H9 (cell line): Measurements from ENCODE around the gene STAB2. TPM values are rescaled to one million over a fixed set of nuclear protein-coding genes. Genes with fewer than 3 reads are reported as not detected.

ENCODE experiments used
- DNase-seq: peaks from one replicate; pipeline ENCODE4 v3.0.0-alpha.2; 2017
- H2AFZ ChIP-seq: one replicate; pipeline ENCODE4 v1.6.1; 2013; ENCODE audit warnings: mild to moderate bottlenecking, low read length, control low read depth, moderate library complexity
- H2AK5ac ChIP-seq: 2 replicates; pipeline ENCODE4 v1.6.1; 2013; ENCODE audit warnings: low read length, control low read depth, mixed read lengths; ENCODE audit not compliant: insufficient read length
- H2BK120ac ChIP-seq: one replicate; pipeline ENCODE4 v1.6.1; 2013; ENCODE audit warnings: low read depth, mild to moderate bottlenecking, low read length, control low read depth, inconsistent platforms; ENCODE audit not compliant: poor library complexity, severe bottlenecking
- H2BK12ac ChIP-seq: 2 replicates; pipeline ENCODE4 v1.6.1; 2013; ENCODE audit warnings: low read length, control low read depth, mixed read lengths, low read depth; ENCODE audit not compliant: insufficient read length
- H2BK15ac ChIP-seq: 2 replicates; pipeline ENCODE4 v1.6.1; 2013; ENCODE audit warnings: low read depth, low read length, control low read depth
- H2BK20ac ChIP-seq: one replicate; pipeline ENCODE4 v1.6.1; 2013; ENCODE audit warnings: low read depth, mild to moderate bottlenecking, low read length, control low read depth, inconsistent platforms; ENCODE audit not compliant: poor library complexity, severe bottlenecking
- H2BK5ac ChIP-seq: 2 replicates; pipeline ENCODE4 v1.6.1; 2013; ENCODE audit warnings: low read length, control low read depth, mixed read lengths; ENCODE audit not compliant: insufficient read length
- H3K14ac ChIP-seq: 2 replicates; pipeline ENCODE4 v1.6.1; 2013; ENCODE audit warnings: low read length, control low read depth; ENCODE audit not compliant: insufficient read depth
- H3K18ac ChIP-seq: 2 replicates; pipeline ENCODE4 v1.6.1; 2013; ENCODE audit warnings: low read depth, mild to moderate bottlenecking, mixed read lengths, low read length, control low read depth; ENCODE audit not compliant: insufficient read length
- H3K23ac ChIP-seq: 2 replicates; pipeline ENCODE4 v1.6.1; 2013; ENCODE audit warnings: low read length, control low read depth, mixed read lengths, low read depth; ENCODE audit not compliant: insufficient read length
- H3K23me2 ChIP-seq: 2 replicates; pipeline ENCODE4 v1.6.1; 2013; ENCODE audit warnings: low read depth, mild to moderate bottlenecking, mixed read lengths, low read length, control low read depth; ENCODE audit not compliant: insufficient read length, poor library complexity, severe bottlenecking
- H3K27ac ChIP-seq: 2 replicates; pipeline ENCODE4 v1.5.1; 2013; ENCODE audit warnings: low read length, control low read depth, mixed read lengths, low read depth; ENCODE audit not compliant: insufficient read length
- H3K27me3 ChIP-seq: 2 replicates; pipeline ENCODE4 v1.6.1; 2013; ENCODE audit warnings: low read length, control low read depth, inconsistent platforms; ENCODE audit not compliant: insufficient read depth
- H3K4ac ChIP-seq: 2 replicates; pipeline ENCODE4 v1.6.1; 2013; ENCODE audit warnings: low read depth, mild to moderate bottlenecking, control low read depth, inconsistent platforms, low read length, moderate library complexity
- H3K4me1 ChIP-seq: 2 replicates; pipeline ENCODE4 v1.6.1; 2013; ENCODE audit warnings: low read length, control low read depth, inconsistent platforms; ENCODE audit not compliant: insufficient read depth
- H3K4me2 ChIP-seq: 2 replicates; pipeline ENCODE4 v1.6.1; 2013; ENCODE audit warnings: low read length, control low read depth, mixed read lengths; ENCODE audit not compliant: insufficient read length, insufficient read depth
- H3K56ac ChIP-seq: 2 replicates; pipeline ENCODE4 v1.6.1; 2013; ENCODE audit warnings: low read depth, mild to moderate bottlenecking, mixed read lengths, low read length, control low read depth; ENCODE audit not compliant: insufficient read length
- H3K79me1 ChIP-seq: 2 replicates; pipeline ENCODE4 v1.6.1; 2013; ENCODE audit warnings: low read depth, mild to moderate bottlenecking, moderate library complexity, low read length, control low read depth, inconsistent platforms; ENCODE audit not compliant: insufficient read depth, poor library complexity, severe bottlenecking
- H3K79me2 ChIP-seq: 2 replicates; pipeline ENCODE4 v1.6.1; 2013; ENCODE audit warnings: low read length, control low read depth, inconsistent platforms; ENCODE audit not compliant: insufficient read depth
- H3K9ac ChIP-seq: 2 replicates; pipeline ENCODE4 v1.6.1; 2013; ENCODE audit warnings: low read length, control low read depth, mixed read lengths; ENCODE audit not compliant: insufficient read length; ENCODE audit errors: extremely low read depth
- H3K9me3 ChIP-seq: one replicate; pipeline ENCODE4 v1.6.1; 2013; ENCODE audit warnings: low read depth, low read length, inconsistent platforms; ENCODE audit not compliant: control insufficient read depth
- H3T11ph ChIP-seq: one replicate; pipeline ENCODE4 v1.6.1; 2013; ENCODE audit warnings: mild to moderate bottlenecking, low read length, control low read depth, inconsistent platforms
- H4K20me1 ChIP-seq: one replicate; pipeline ENCODE4 v1.6.1; 2013; ENCODE audit not compliant: control insufficient read depth, insufficient read length, insufficient read depth
- H4K5ac ChIP-seq: 2 replicates; pipeline ENCODE4 v1.6.1; 2013; ENCODE audit warnings: low read depth, mild to moderate bottlenecking, mixed read lengths, low read length, control low read depth; ENCODE audit not compliant: insufficient read length
- H4K8ac ChIP-seq: replicated peaks from 2 replicates; pipeline ENCODE4 v1.6.1; 2013; ENCODE audit warnings: low read length, control low read depth, mixed read lengths, low read depth; ENCODE audit not compliant: insufficient read length
- H4K91ac ChIP-seq: 2 replicates; pipeline ENCODE4 v1.6.1; 2013; ENCODE audit warnings: low read depth, mild to moderate bottlenecking, moderate library complexity, mixed read lengths, low read length, control low read depth; ENCODE audit not compliant: insufficient read length
- H3K27ac Mint-ChIP-seq, 3 experiments: 2 replicates in 2 of 3; 3 replicates in 1 of 3; pipeline ENCODE4 v1.8.0; 2020 to 2021; ENCODE audit warnings: mixed read lengths in 3 of 3, mild to moderate bottlenecking in 1 of 3, moderate library complexity in 1 of 3
- H3K27me3 Mint-ChIP-seq: 2 replicates; pipeline ENCODE4 v1.8.0; 2021; ENCODE audit warnings: low read depth, mild to moderate bottlenecking, moderate library complexity, mixed read lengths
- H3K36me3 Mint-ChIP-seq, 3 experiments: 2 replicates in 2 of 3; 3 replicates in 1 of 3; pipeline ENCODE4 v1.8.0; 2020 to 2021; ENCODE audit warnings: low read depth in 3 of 3, mixed read lengths in 3 of 3; ENCODE audit not compliant: insufficient read depth in 1 of 3
- H3K4me1 Mint-ChIP-seq, 2 experiments: 2 replicates each; pipeline ENCODE4 v1.8.0; 2020; ENCODE audit warnings: mixed read lengths in 2 of 2
- H3K4me3 Mint-ChIP-seq, 2 experiments: 2 replicates in 1 of 2; 3 replicates in 1 of 2; pipeline ENCODE4 v1.8.0; 2020 to 2021; ENCODE audit warnings: mild to moderate bottlenecking in 2 of 2, mixed read lengths in 2 of 2, moderate library complexity in 1 of 2
- H3K9me3 Mint-ChIP-seq, 2 experiments: 2 replicates in 1 of 2; 3 replicates in 1 of 2; pipeline ENCODE4 v1.8.0; 2020; ENCODE audit warnings: mild to moderate bottlenecking in 2 of 2, mixed read lengths in 2 of 2, moderate library complexity in 1 of 2
- WGBS: extraction: QIAGEN DNeasy Blood & Tissue Kit; methylation state at CpG from one replicate; pipeline ENCODE4 v1.1.7; 2013; ENCODE audit warnings: missing lambda C conversion rate, low lambda C conversion rate, mixed read lengths; ENCODE audit not compliant: insufficient read length; ENCODE audit errors: extremely low coverage; 5-methylcytosine and 5-hydroxymethylcytosine counted together
- total RNA-seq: library from RNA; stranded (reverse); gene quantifications from 2 replicates; pipeline ENCODE4 v1.2.1, GENCODE V29; 2021
- TF ChIP-seq, protein P1 (sequence below): fragments of 200-600 bp; sonication (generic); conservative IDR thresholded peaks from 3 replicates; pipeline ENCODE4 v1.8.0; 2021; ENCODE audit warnings: antibody characterized with exemption, mild to moderate bottlenecking

STAB2 gene
- total RNA-seq, 1 experiment from 2014 or later = 0.02 TPM

DNA sequence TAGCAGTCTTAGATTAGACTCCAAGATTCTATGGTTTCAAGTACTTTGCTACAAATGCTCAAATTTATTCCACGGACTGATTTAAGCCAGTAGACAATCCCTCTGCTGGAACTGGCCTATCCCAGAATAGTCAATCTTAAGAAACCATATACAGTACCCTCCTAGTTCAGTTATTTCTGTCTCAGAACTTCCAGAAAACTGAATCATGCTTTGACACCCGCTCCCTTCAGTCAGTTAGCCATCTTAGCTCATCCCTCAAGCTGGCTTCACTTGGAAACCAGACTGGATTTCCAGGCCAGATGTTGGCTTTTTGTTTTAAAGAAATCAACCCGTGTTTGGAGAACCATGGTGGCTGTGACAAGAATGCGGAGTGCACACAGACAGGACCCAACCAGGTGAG is 128.4 kb downstream of the STAB2 start:
- Histone ChIP-seq H3K4ac (no peak overlapping the region), H4K8ac (no peak overlapping the region), H3K14ac (no peak overlapping the region), H4K91ac (no peak overlapping the region), H2BK120ac (no peak overlapping the region), H2BK5ac (no peak overlapping the region), H4K5ac (no peak overlapping the region), H3K79me1 (no peaks in the 10 kb centered on the region), H3K23me2 (no peaks in the 10 kb centered on the region), H3K79me2 (no peaks in the 10 kb centered on the region), H4K20me1 (no peaks in the 10 kb centered on the region), H3K27me3 (no peaks in the 10 kb centered on the region), H3K9ac (no peak overlapping the region), H2BK20ac (no peak overlapping the region), H3K27ac (no peak overlapping the region), H3K4me1 (no peaks in the 10 kb centered on the region), H2AFZ (no peak overlapping the region), H3K9me3 (no peaks in the 10 kb centered on the region), H3K23ac (no peak overlapping the region), H3K18ac (no peak overlapping the region), H3K56ac (no peak overlapping the region), H2BK12ac (no peak overlapping the region), H3K4me2 (no peak overlapping the region), H2BK15ac (no peak overlapping the region), H3T11ph (no peak overlapping the region), H2AK5ac (no peak overlapping the region)
- Mint-ChIP-seq H3K36me3 (no peaks in the 10 kb centered on the region), H3K9me3 (no peaks in the 10 kb centered on the region), H3K4me3 (no peak overlapping the region), H3K27ac (no peak overlapping the region), H3K27me3 (peaks cover 1% of the 10 kb centered on the region), H3K4me1 (no peaks in the 10 kb centered on the region)
- WGBS = no CpG with 5 or more reads among the region's 4 CpGs
- TF ChIP-seq, protein P1, sequence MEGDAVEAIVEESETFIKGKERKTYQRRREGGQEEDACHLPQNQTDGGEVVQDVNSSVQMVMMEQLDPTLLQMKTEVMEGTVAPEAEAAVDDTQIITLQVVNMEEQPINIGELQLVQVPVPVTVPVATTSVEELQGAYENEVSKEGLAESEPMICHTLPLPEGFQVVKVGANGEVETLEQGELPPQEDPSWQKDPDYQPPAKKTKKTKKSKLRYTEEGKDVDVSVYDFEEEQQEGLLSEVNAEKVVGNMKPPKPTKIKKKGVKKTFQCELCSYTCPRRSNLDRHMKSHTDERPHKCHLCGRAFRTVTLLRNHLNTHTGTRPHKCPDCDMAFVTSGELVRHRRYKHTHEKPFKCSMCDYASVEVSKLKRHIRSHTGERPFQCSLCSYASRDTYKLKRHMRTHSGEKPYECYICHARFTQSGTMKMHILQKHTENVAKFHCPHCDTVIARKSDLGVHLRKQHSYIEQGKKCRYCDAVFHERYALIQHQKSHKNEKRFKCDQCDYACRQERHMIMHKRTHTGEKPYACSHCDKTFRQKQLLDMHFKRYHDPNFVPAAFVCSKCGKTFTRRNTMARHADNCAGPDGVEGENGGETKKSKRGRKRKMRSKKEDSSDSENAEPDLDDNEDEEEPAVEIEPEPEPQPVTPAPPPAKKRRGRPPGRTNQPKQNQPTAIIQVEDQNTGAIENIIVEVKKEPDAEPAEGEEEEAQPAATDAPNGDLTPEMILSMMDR = no peak
- DNase-seq = no peak
